Right lobe of liver (tissue), 6 donors: Measurements from ENCODE around the gene HIBCH. TPM values are rescaled to one million over a fixed set of nuclear protein-coding genes. Genes with fewer than 3 reads are reported as not detected.
A peak's percentile ranks its signal among the peaks of the same experiment; 100 is the strongest.
"Not testable (repeated sequence)": the region's sequence is repeated elsewhere in the genome, so short reads cannot be mapped to it uniquely, and the experiment has no call there.

Source experiments
- ATAC-seq, 4 donors: fragments of 200-7000 bp; cut with Tn5 transposase; one replicate each; pipeline ENCODE4 v1.9.1; 2020; ENCODE audit warnings: mild to moderate bottlenecking in 4 of 4, moderate library complexity in 4 of 4
- DNase-seq, 3 donors: peaks; one replicate each; pipeline ENCODE4 v3.0.0-alpha.2; 2020
- H3K27ac ChIP-seq, 3 donors: fragments of 200-600 bp; one replicate each; pipeline ENCODE4 v1.8.0; 2022
- H3K27me3 ChIP-seq, 2 donors: fragments of 200-600 bp; one replicate each; pipeline ENCODE4 v1.8.0; 2022
- H3K36me3 ChIP-seq, 4 donors: fragments of 200-600 bp; sonication (generic) in 1 of 4; one replicate each; pipeline versions ENCODE4 v1.5.1 to v1.8.0; 2017 to 2022; ENCODE audit warnings: control low read depth in 1 of 4
- H3K4me1 ChIP-seq, 4 donors: fragments of 200-600 bp; sonication (generic) in 1 of 4; one replicate each; pipeline versions ENCODE4 v1.5.1 to v1.8.0; 2017 to 2022; ENCODE audit warnings: control low read depth in 1 of 4
- H3K4me3 ChIP-seq, 3 donors: fragments of 200-600 bp; one replicate each; pipeline ENCODE4 v1.8.0; 2022
- H3K9me3 ChIP-seq, 4 donors: fragments of 200-600 bp; sonication (generic) in 1 of 4; one replicate each; pipeline versions ENCODE4 v1.5.1 to v1.8.0; 2017 to 2022; ENCODE audit warnings: control low read depth in 1 of 4
- POLR2A ChIP-seq: fragments of 450-650 bp; IDR thresholded peaks from one replicate; pipeline ENCODE4 v1.6.1; 2017; ENCODE audit warnings: antibody characterized with exemption, mild to moderate bottlenecking
- WGBS: methylation state at CpG from one replicate; pipeline ENCODE4 v1.1.6; 2018; ENCODE audit warnings: low coverage, low lambda C conversion rate; ENCODE audit not compliant: insufficient coverage; ENCODE audit errors: missing lambda C conversion rate; 5-methylcytosine and 5-hydroxymethylcytosine counted together
- intact Hi-C, 2 donors: fragments of 100-400 bp; cut with DNase I; formaldehyde crosslinking; loops; one replicate each; pipeline versions ENCODE4 v1.11.2 to v1.14.1; 2022
- total RNA-seq, 6 experiments: library from RNA; depleted of rRNA in 2 of 6; stranded (reverse); fragments of >200 nt in 2 of 6; fragmentation: NEBNext Ultra II Directional in 3 of 6; extraction: Animal tissue kit (Norgen Biotek cat#: 25700) in 3 of 6; gene quantifications; one replicate each; pipeline versions ENCODE4 v1.1.0 to v1.2.4, GENCODE V29; 2016 to 2023
- TF ChIP-seq, protein P1 (sequence below), 4 donors: fragments of 200-600 bp in 3 of 4; fragments of 450-650 bp in 1 of 4; IDR thresholded peaks; one replicate each; pipeline versions ENCODE4 v1.5.1 to v1.8.0; 2016 to 2022; ENCODE audit warnings: antibody characterized with exemption in 4 of 4, mild to moderate bottlenecking in 2 of 4
- donor health status: DM: no; HTN: yes; CAD: no.
- donor health status: DM: no; HTN: no; CAD: no.
- donor health status: DM: no; HTN: no; CAD: no.
- donor health status: DM: no; HTN: yes; CAD: no.
- donor health status: DM: no; HTN: yes; CAD: no.

HIBCH gene
- total RNA-seq, 6 experiments from 2014 or later, result 20.1 to 93.6 (median 53.6) TPM

DNA sequence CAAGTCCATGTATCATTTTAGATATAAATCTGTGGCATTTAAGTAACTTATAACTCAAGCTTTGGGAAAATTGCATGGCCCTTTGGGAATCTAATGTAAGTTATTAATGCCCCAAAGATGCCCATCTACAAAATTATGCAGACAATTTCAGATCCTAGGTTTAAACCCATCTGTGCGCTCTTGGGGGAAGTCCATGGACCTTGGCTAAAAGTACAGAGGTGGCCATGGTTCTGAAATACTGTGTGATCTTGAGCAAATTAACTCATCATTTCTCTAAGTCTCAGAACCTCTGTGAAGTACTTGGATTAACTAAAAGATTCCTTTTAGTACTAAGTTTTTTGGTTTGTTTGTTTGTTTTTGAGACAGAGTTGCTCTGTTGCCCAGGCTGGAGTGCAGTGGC lies 43.3 kb upstream of the HIBCH start:
- peak overlapping the region in 1 of 3 donors; percentile 31 for H3K27ac ChIP-seq
- DNase-seq (no peak), ATAC-seq (peak in 1 of 4 donors; percentile 20)
- no peaks in the 10 kb centered on the region for H3K27me3 ChIP-seq
- peaks cover 0 to 22% (median 7%) of the 10 kb centered on the region in 4 donors for H3K4me1 ChIP-seq
- no peak for TF ChIP-seq POLR2A
- TF ChIP-seq, protein P1, sequence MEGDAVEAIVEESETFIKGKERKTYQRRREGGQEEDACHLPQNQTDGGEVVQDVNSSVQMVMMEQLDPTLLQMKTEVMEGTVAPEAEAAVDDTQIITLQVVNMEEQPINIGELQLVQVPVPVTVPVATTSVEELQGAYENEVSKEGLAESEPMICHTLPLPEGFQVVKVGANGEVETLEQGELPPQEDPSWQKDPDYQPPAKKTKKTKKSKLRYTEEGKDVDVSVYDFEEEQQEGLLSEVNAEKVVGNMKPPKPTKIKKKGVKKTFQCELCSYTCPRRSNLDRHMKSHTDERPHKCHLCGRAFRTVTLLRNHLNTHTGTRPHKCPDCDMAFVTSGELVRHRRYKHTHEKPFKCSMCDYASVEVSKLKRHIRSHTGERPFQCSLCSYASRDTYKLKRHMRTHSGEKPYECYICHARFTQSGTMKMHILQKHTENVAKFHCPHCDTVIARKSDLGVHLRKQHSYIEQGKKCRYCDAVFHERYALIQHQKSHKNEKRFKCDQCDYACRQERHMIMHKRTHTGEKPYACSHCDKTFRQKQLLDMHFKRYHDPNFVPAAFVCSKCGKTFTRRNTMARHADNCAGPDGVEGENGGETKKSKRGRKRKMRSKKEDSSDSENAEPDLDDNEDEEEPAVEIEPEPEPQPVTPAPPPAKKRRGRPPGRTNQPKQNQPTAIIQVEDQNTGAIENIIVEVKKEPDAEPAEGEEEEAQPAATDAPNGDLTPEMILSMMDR (IDR thresholded peaks at IDR 0.05), result no peak
- H3K9me3 ChIP-seq, result no peaks in the 10 kb centered on the region
- intact Hi-C loops, result no loop called here
- H3K4me3 ChIP-seq, result no peak overlapping the region
- peaks cover 0 to 4% (median 0%) of the 10 kb centered on the region in 4 donors for H3K36me3 ChIP-seq
- WGBS, result 89% methylated on average over 1 of the region's 1 CpG

DNA sequence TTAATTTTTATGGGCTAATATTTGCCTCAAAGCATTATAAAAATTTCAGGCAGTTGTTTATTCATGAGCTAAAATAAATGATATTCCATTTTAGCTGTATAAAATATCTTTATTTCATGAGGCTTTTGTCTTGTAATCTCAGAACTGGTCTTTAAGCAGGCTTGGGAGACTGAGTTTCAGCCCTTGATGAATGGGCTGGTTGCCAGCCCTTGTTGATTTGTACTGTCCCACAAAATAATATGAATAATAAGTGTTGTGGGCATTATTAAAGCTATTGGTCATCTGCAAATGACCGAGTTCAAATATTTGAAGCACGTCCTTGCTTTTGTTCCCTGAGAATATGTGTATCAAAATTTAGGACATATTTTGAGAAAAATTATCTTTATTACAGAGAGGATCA lies 41.9 kb upstream of the HIBCH start:
- H3K36me3 ChIP-seq, result no peaks in the 10 kb centered on the region
- no peaks in the 10 kb centered on the region for H3K9me3 ChIP-seq
- H3K27ac ChIP-seq, result no peak overlapping the region
- peaks cover 0 to 28% (median 7%) of the 10 kb centered on the region in 4 donors for H3K4me1 ChIP-seq
- DNase-seq, result no peak
- intact Hi-C loops, result no loop called here
- no peak for ATAC-seq
- H3K27me3 ChIP-seq, result no peaks in the 10 kb centered on the region
- TF ChIP-seq, protein P1 (IDR thresholded peaks at IDR 0.05), result no peak
- TF ChIP-seq POLR2A, result no peak
- WGBS, result 67% methylated on average over 2 of the region's 2 CpGs
- no peak overlapping the region for H3K4me3 ChIP-seq

- DNase-seq (no peak), ATAC-seq (no peak)
- intact Hi-C loops, result no loop called here
- no peak overlapping the region for H3K27ac ChIP-seq
- H3K4me1 ChIP-seq, result peaks cover 0 to 33% (median 7%) of the 10 kb centered on the region in 4 donors
- 90% methylated on average over 3 of the region's 3 CpGs for WGBS
- no peaks in the 10 kb centered on the region for H3K27me3 ChIP-seq
- no peaks in the 10 kb centered on the region for H3K9me3 ChIP-seq
- no peak overlapping the region for H3K4me3 ChIP-seq
- H3K36me3 ChIP-seq, result no peaks in the 10 kb centered on the region
- no peak for TF ChIP-seq POLR2A
- TF ChIP-seq, protein P1 (IDR thresholded peaks at IDR 0.05), result no peak
These were observed 41.3 kb upstream of the HIBCH start for GRCh38 chr2:190360965-190361364.

DNA sequence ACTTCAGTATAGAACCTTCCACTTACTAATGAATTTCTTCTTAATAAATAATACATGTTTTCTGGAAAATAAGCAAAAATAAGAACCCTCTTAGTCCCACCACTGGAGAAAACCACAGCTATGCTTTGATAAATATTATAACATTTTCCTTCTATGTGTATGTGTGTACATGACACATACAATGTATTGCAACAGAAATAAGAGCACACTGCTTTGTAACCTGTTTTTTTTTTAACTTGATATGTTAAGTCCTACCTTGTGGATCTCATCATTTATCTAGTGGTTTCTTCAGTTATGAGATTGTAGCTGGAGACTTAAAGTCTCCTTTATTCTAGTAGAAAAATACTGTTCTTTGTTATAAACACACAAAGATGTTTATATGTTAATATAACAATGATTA lies 40.9 kb upstream of the HIBCH start:
- TF ChIP-seq, protein P1 (IDR thresholded peaks at IDR 0.05), result no peak
- no peak for TF ChIP-seq POLR2A
- H3K4me3 ChIP-seq, result no peak overlapping the region
- intact Hi-C loops, result no loop called here
- no peaks in the 10 kb centered on the region for H3K9me3 ChIP-seq
- DNase-seq (no peak), ATAC-seq (no peak)
- no peaks in the 10 kb centered on the region for H3K27me3 ChIP-seq
- peak overlapping the region in 1 of 3 donors; percentile 61 for H3K27ac ChIP-seq
- peaks cover 0 to 37% (median 7%) of the 10 kb centered on the region in 4 donors for H3K4me1 ChIP-seq
- no peaks in the 10 kb centered on the region for H3K36me3 ChIP-seq

GRCh38 chr2:190358655-190359448 lies 39.2 kb upstream of the HIBCH start:
- H3K9me3 ChIP-seq, H3K27me3 ChIP-seq, intact Hi-C loops, H3K36me3 ChIP-seq, DNase-seq, H3K4me3 ChIP-seq: not testable (repeated sequence)
- ATAC-seq, result peak in 2 of 4 donors; percentile 6 to 15
- Histone ChIP-seq H3K27ac (peak overlapping the region in 2 of 3 donors; percentile 51 to 61), H3K4me1 (peaks cover 0 to 44% (median 10%) of the 10 kb centered on the region in 4 donors)
- 60% methylated on average over 7 of the region's 8 CpGs for WGBS
